ENCODE data around the gene SH3YL1.
"Not testable (repeated sequence)": the region's sequence is repeated elsewhere in the genome, so short reads cannot be mapped to it uniquely, and the experiment has no call there.

Gene SH3YL1

GRCh38 chr2:177733-178132 is 86.1 kb downstream of the SH3YL1 start:
- no peak for DNase-seq (ENCODE audit: low spot score)

- no peak for DNase-seq (ENCODE audit: low spot score)
These were observed 86.9 kb downstream of the SH3YL1 start for GRCh38 chr2:176917-177316.

GRCh38 chr2:175880-176820 is 87.7 kb downstream of the SH3YL1 start:
- no peak for DNase-seq (ENCODE audit: low spot score)

- no peak for DNase-seq (ENCODE audit: low spot score)
These were observed 88.6 kb downstream of the SH3YL1 start for GRCh38 chr2:175161-175786.

GRCh38 chr2:172120-172519 is 91.7 kb downstream of the SH3YL1 start:
- DNase-seq (ENCODE audit: low spot score) = not testable (repeated sequence)

- no peak for DNase-seq (ENCODE audit: low spot score)
These were observed 94.1 kb downstream of the SH3YL1 start for GRCh38 chr2:169741-170140.

All from NAMALWA (cell line).